Fibroblast of lung (primary cell): Measurements from ENCODE around the gene NPFFR1.

Experiments
- CTCF ChIP-seq, 2 donors: IDR thresholded peaks in 1 of 2; conservative IDR thresholded peaks in 1 of 2; 1 replicate in 1 of 2; 2 replicates in 1 of 2; pipeline ENCODE4 v1.5.1; 2011 to 2012; ENCODE audit warnings: low read length in 2 of 2, control low read depth in 1 of 2, inconsistent platforms in 1 of 2, low read depth in 1 of 2, mild to moderate bottlenecking in 1 of 2
- EZH2 ChIP-seq: IDR thresholded peaks from 2 replicates; pipeline ENCODE4 v1.5.1; 2012; ENCODE audit warnings: low read length, control low read depth, mild to moderate bottlenecking; ENCODE audit errors: missing control alignments

DNA sequence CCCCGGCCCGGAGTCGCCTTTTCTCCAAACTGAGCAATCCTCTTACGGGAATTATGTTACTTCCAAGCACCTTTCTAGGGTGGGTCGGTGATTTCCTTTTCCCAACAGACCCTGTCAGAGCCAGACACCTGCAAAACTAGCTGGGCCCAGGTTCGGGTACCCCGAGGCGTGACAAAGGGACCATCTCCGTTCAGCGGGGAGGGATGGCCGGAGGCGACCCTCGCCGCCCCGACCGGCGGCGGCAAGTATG, 51.0 kb downstream of the NPFFR1 start:
- TF ChIP-seq CTCF (conservative IDR thresholded peaks at IDR 0.05 in 1 of 2, IDR thresholded peaks at IDR 0.05 in 1 of 2; ENCODE audit: low read depth in 1 of 2, low read length in 2 of 2) (no peak), EZH2 (no peak)
